RCC 7860 (cell line): ENCODE measurements around the gene RBM26.
"Not testable (repeated sequence)": the region's sequence is repeated elsewhere in the genome, so short reads cannot be mapped to it uniquely, and the experiment has no call there.

Source experiments
- DNase-seq: peaks from one replicate; pipeline ENCODE4 v3.0.0-alpha.2; 2015; ENCODE audit warnings: low spot score
- FAIRE-seq: peaks from 2 replicates; lab custom pipeline; 2012; peaks lifted over from hg19 to GRCh38; lab: Jason Lieb, UNC

The RBM26 gene

DNA sequence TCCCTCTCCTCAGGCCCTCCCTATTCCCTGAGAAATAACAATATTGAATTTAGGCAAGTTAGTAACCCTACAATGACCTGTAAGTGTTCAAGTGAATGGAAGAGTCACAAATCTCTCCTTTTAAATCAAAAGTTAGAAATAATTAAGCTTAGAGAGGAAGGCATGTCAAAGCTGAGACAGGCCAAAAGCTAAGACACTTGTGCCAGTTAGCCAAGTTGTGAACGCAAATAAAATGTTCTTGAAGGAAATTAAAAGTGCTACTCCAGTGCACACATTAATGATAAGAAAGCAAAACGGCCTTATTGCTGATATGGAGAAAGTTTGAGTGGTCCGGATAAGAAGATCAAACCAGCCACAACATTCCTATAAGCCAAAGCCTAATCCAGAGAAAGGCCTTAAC lies 120.9 kb downstream of the RBM26 start:
- no peak for DNase-seq
- no peak for FAIRE-seq

DNA sequence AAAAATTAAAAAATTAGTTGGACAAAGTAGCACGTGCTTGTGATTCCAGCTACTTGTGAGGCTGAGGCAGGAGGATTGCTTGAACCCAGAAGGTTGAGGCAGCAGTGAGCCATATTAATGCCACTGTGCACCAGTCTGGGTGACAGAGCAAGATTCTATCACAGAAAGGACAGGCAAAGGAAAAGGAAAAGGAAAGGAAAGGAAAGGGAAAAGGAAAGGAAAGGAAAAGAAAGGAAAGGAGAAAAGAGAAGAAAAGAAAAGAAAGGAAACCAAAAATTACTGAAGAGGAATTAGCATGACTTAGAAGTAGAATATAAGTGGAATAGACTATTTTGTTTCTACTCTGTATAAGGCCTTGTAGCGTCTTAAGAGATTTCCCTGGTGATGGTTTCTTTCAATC lies 122.3 kb downstream of the RBM26 start:
- no peak for FAIRE-seq

DNA sequence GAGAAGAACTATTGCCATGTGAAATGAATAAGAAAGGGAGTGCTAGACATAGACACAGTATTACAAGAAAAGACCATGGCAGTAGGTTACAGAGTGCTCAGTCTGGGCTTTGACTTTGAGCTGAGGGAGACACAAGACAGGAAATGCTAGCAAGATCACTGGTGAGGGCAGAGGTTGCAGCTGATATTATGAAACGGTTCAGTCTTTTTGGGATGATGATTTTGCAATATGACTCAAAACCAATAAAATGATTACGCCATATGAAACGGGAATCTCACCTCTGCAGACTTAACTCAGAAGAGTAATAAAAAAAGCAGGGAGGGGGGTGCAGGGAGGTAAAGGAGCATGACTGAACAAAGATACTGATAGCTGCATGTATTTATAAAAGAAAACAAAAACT lies 123.1 kb downstream of the RBM26 start:
- FAIRE-seq (no peak), DNase-seq (no peak)

More for the DNA sequence above, 122.3 kb downstream of the RBM26 start:
- no peak for DNase-seq

DNA sequence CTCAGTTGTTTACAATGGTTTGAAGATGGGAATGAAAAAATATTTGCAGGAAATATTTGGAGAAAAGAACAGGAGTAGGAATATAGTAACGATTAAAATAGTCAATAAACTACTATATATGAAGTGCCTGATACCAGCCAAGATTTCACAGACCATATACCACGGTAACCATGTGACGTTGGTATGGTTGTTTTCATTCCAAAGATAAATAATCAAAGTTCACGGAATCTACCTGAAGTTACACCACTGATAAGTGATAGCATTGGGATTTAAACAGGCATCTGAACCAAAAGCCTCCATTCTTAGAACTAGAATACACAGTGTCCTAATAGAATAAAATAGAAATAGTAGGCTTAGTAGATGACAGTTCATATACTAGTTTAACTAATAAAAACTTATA lies 123.5 kb downstream of the RBM26 start:
- DNase-seq (no peak), FAIRE-seq (no peak)

DNA sequence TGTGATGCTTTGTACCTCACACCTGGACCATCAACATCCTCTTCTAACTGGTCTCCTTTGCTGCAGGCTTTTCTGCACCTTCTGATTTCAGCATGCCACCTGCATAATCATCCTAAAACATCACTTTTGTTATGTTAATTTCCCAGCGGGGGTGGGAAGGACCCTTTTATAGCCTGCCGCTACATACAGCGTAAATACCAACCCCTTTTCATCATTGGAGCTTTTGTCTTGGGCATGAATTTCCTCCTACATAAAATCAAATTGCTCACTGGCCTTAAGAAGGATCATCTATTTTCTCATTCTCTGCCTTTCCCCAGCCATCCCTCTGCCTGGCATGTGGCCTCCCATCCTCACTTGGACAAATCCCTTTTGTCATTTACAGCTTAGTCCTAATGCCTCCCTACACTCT lies 124.7 kb downstream of the RBM26 start:
- FAIRE-seq (no peak), DNase-seq (no peak)

DNA sequence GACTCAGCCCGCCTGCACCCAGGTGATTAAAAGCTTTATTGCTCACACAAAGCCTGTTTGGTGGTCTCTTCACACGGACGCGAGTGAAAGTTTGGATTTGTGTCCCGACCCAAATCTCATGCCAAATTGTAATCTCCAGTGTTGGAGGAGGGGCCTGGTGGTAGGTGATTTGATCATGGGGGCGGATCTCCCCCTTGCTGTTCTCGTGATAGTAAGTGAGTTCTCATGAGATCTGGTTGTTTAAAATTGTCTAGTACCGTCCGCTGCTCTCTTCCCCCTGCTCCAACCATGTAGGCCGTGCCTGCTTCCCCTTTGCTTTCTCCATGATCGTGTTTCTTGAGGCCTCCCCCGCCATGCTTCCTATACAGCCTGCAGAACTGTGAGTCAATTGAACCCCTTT lies 126.3 kb downstream of the RBM26 start:
- not testable (repeated sequence) for DNase-seq, FAIRE-seq

DNA sequence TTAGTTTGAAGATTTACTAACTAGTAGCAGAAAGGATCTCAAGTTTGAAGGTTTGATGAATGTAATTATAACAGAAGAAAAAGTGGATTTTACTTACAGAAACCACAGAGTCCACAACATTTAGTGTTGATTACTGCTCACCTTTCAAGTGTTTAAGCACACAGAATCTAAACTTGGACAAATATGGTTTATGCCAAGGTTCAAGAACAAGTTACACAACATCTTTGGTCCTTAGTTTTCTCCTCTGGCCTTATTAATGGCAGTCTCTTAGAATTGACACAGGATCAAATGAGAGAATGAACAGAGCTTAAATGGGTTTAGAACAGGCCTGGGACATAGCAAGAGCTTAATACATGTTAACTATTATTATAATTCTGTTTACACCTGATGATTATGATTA lies 133.0 kb downstream of the RBM26 start:
- DNase-seq = no peak
- FAIRE-seq = no peak

DNA sequence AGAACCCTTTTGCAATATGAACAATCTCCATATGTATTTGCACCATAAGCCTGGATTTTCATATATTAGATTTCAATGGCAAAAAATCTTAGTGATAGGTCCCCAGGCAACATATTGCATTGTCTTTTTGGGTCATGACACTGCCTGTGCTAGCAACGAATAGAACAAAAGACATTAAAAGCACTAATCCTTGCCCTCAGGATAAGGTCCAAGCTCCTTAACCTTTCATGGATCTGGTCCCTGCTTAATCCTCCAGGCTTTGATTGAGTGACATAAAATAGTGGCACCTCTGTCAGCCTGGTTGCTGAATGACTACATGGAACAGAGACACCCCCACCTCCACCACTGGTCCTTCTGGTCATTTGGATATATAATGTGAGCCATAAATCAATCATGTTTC lies 134.4 kb downstream of the RBM26 start:
- no peak for FAIRE-seq
- DNase-seq = no peak

DNA sequence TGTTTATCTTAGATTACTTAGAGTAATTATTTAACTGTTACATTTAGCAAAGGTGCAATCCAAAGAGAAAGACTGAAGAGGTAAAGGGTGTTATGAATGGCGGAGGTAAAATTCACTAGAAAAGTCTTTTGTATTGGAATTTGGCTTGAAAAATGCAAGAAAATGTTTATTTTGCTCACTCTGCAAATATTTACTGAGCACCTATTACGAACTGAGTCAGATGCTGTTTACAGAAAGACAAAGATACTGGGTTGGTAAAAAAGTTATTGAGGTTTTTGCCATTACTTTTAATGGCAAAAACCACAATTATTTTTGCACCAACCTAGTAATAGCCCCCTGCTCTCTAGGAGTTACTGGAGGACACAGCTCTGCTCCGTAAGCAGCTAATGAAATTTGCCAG lies 135.2 kb downstream of the RBM26 start:
- FAIRE-seq (no peak), DNase-seq (no peak)
